Esophagus squamous epithelium (tissue), 4 donors: ENCODE measurements around the gene DHX15.

Experiments
- POLR2A ChIP-seq, 4 donors: fragments of 450-650 bp; IDR thresholded peaks; one replicate each; pipeline ENCODE4 v1.6.1; 2017; ENCODE audit warnings: antibody characterized with exemption in 4 of 4, mild to moderate bottlenecking in 4 of 4, moderate library complexity in 3 of 4
- TF ChIP-seq, protein P1 (sequence below), 6 experiments: fragments of 450-650 bp in 4 of 6; fragments of 200-600 bp in 2 of 6; sonication (generic) in 2 of 6; IDR thresholded peaks; one replicate each; pipeline ENCODE4 v1.5.1; 2016 to 2019; ENCODE audit warnings: antibody characterized with exemption in 6 of 6, mild to moderate bottlenecking in 4 of 6, moderate library complexity in 4 of 6

DNA sequence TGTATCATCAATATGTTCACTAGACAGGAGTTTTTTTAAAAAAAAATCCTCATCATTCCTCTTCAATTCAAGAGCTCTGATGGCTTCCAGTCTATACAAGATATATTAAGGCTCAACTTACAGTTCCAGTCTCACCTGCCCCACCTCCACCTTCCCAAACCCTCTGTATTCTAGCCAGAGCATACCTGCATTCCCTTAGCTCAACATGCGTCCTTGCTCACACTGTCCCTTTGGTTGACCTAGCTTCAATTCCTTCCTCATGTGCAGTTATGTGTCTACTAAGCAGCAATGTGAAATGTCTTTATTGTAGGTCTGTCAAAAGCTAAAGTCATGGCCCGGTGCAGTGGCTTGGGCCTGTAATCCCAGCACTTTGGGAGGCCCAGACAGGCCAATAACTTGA lies 10.8 kb downstream of the DHX15 start:
- TF ChIP-seq, protein P1, sequence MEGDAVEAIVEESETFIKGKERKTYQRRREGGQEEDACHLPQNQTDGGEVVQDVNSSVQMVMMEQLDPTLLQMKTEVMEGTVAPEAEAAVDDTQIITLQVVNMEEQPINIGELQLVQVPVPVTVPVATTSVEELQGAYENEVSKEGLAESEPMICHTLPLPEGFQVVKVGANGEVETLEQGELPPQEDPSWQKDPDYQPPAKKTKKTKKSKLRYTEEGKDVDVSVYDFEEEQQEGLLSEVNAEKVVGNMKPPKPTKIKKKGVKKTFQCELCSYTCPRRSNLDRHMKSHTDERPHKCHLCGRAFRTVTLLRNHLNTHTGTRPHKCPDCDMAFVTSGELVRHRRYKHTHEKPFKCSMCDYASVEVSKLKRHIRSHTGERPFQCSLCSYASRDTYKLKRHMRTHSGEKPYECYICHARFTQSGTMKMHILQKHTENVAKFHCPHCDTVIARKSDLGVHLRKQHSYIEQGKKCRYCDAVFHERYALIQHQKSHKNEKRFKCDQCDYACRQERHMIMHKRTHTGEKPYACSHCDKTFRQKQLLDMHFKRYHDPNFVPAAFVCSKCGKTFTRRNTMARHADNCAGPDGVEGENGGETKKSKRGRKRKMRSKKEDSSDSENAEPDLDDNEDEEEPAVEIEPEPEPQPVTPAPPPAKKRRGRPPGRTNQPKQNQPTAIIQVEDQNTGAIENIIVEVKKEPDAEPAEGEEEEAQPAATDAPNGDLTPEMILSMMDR (IDR thresholded peaks at IDR 0.05) = no peak
- TF ChIP-seq POLR2A (IDR thresholded peaks at IDR 0.05) = no peak
